ENCODE results near the gene BIVM.

BIVM gene

DNA sequence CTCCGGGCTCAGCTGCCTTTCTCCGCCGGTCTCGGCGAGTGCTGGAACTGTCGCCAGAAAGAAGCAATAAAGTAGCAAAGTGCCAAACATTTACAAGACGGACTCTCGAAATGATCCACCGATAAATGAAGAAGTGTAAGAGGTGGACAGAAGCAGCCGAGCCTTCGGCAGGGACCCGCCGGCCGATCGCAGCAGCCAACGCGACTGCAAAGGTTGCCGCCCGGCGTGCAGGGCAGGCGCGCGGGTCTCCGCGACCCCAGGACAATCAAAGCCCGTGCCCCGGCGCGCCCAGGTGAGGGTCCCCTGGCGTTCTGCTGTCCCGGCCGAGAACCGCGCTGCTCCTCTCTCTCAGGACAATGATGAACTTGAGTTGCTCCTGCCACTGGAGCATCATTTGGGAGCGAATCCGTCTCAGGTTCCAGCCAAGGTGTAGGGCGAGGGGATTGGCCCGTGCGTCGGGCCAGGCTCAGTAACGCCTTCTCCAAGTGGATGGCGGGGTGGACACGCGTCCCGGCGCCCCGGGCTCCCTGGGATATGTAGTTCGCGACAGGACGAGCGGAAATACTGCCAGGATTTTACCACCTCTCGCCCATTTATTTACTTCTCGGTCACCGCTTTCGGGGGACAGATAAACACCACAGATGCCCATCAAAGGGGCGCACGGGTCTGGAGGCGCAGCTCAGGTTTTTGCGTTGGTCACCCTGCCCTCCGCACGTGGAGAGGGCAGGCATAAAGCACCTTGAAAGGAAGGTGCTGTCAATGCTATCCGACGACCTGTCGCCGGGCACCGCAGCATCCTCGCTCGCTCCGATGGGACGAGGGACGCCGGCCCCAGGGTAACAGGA lies at the start of gene BIVM, which contains the start of gene POGLUT2:
BIVM (plus strand) TSS at position 539 of the 845 bp plus-strand sequence. CDS start 8,149 bp downstream, outside the sequence.
POGLUT2 (minus strand) TSS at position 396 of the 845 bp plus-strand sequence; CDS start at position 90, 306 bp downstream.
- peak within 1 kb of the TSS; percentile 85 for H3K4me3 ChIP-seq (ENCODE audit: low read depth, low read length)
- H3K9ac ChIP-seq (ENCODE audit: low read depth, low read length) = peak within 1 kb of the TSS; percentile 37

GRCh38 chr13:102751886-102752285 lies 47.0 kb upstream of the BIVM start:
- Histone ChIP-seq H3K9me3 (ENCODE audit: control insufficient read depth, insufficient read depth, low read length) (no peaks in the 10 kb centered on the region), H3K9ac (ENCODE audit: low read depth, low read length) (no peak overlapping the region), H3K36me3 (ENCODE audit: control insufficient read depth, insufficient read depth, low read length) (no peaks in the 10 kb centered on the region), H3K27me3 (ENCODE audit: control insufficient read depth, insufficient read depth, low read length) (no peaks in the 10 kb centered on the region), H3K4me1 (ENCODE audit: control insufficient read depth, insufficient read depth, low read length) (no peaks in the 10 kb centered on the region), H3K4me3 (ENCODE audit: low read depth, low read length) (no peak overlapping the region)

More for the DNA sequence above, at the start of gene BIVM, which contains the start of gene POGLUT2:
- H3K9me3 ChIP-seq (ENCODE audit: control insufficient read depth, insufficient read depth, low read length) = no peaks in the 10 kb centered on the region
- peaks cover 18% of the 10 kb centered on the region for H3K27me3 ChIP-seq (ENCODE audit: control insufficient read depth, insufficient read depth, low read length)
- peaks cover 3% of the 10 kb centered on the region for H3K4me1 ChIP-seq (ENCODE audit: control insufficient read depth, insufficient read depth, low read length)
- no peaks in the 10 kb centered on the region for H3K36me3 ChIP-seq (ENCODE audit: control insufficient read depth, insufficient read depth, low read length)

- Histone ChIP-seq H3K27me3 (ENCODE audit: control insufficient read depth, insufficient read depth, low read length) (no peaks in the 10 kb centered on the region), H3K4me3 (ENCODE audit: low read depth, low read length) (no peak overlapping the region), H3K9ac (ENCODE audit: low read depth, low read length) (no peak overlapping the region), H3K9me3 (ENCODE audit: control insufficient read depth, insufficient read depth, low read length) (no peaks in the 10 kb centered on the region), H3K4me1 (ENCODE audit: control insufficient read depth, insufficient read depth, low read length) (no peaks in the 10 kb centered on the region), H3K36me3 (ENCODE audit: control insufficient read depth, insufficient read depth, low read length) (no peaks in the 10 kb centered on the region)
Observed at GRCh38 chr13:102757006-102757405, 41.9 kb upstream of the BIVM start.

GRCh38 chr13:102758842-102759241 lies 40.1 kb upstream of the BIVM start:
- Histone ChIP-seq H3K4me1 (ENCODE audit: control insufficient read depth, insufficient read depth, low read length) (no peaks in the 10 kb centered on the region), H3K9me3 (ENCODE audit: control insufficient read depth, insufficient read depth, low read length) (no peaks in the 10 kb centered on the region), H3K4me3 (ENCODE audit: low read depth, low read length) (no peak overlapping the region), H3K27me3 (ENCODE audit: control insufficient read depth, insufficient read depth, low read length) (no peaks in the 10 kb centered on the region), H3K36me3 (ENCODE audit: control insufficient read depth, insufficient read depth, low read length) (no peaks in the 10 kb centered on the region), H3K9ac (ENCODE audit: low read depth, low read length) (no peak overlapping the region)

DNA sequence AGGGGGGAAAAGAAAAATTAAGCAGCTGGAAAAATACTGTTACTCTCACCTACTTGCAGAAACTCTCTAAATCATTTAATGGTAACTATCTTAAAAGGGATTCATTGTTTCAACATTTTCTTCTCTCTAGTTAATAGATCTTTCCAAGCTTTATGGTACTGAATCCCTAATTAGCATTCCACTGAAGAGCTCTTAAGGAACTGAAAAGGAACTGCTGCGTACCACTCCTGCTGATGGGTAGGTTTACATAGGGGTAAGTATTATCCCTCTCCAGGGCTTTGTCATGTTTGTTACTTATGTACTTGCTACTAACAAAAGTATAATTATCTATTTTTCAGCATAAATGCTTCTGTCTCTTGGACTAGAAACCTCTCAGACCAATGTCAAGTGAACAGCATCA lies 37.8 kb upstream of the BIVM start:
- Histone ChIP-seq H3K9me3 (ENCODE audit: control insufficient read depth, insufficient read depth, low read length) (no peaks in the 10 kb centered on the region), H3K27me3 (ENCODE audit: control insufficient read depth, insufficient read depth, low read length) (no peaks in the 10 kb centered on the region), H3K4me1 (ENCODE audit: control insufficient read depth, insufficient read depth, low read length) (no peaks in the 10 kb centered on the region), H3K4me3 (ENCODE audit: low read depth, low read length) (no peak overlapping the region), H3K36me3 (ENCODE audit: control insufficient read depth, insufficient read depth, low read length) (no peaks in the 10 kb centered on the region), H3K9ac (ENCODE audit: low read depth, low read length) (no peak overlapping the region)

DNA sequence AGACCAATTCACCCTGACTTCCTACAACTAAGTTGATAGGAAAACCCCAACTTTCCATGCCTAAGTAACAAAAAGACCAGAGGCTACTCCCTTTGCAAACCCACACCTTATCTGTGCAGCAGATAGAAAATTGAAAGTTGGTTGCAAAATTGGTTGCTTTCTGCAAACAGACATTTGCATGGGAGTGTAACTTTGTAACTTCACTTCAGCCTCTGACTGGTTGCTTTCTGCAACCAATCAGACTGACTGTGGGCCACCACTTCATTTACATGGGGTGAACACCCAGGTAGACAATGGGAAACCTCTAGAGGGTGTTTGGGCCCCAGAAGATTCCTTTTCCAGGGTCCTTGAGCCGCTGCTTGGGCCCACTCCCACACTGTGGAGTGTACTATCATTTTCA lies 35.2 kb upstream of the BIVM start:
- H3K4me3 ChIP-seq (ENCODE audit: low read depth, low read length) = no peak overlapping the region
- peaks cover 2% of the 10 kb centered on the region for H3K36me3 ChIP-seq (ENCODE audit: control insufficient read depth, insufficient read depth, low read length)
- H3K4me1 ChIP-seq (ENCODE audit: control insufficient read depth, insufficient read depth, low read length) = no peaks in the 10 kb centered on the region
- H3K27me3 ChIP-seq (ENCODE audit: control insufficient read depth, insufficient read depth, low read length) = no peaks in the 10 kb centered on the region
- H3K9ac ChIP-seq (ENCODE audit: low read depth, low read length) = no peak overlapping the region
- H3K9me3 ChIP-seq (ENCODE audit: control insufficient read depth, insufficient read depth, low read length) = no peaks in the 10 kb centered on the region

GRCh38 chr13:102768909-102769308 lies 30.0 kb upstream of the BIVM start:
- Histone ChIP-seq H3K4me1 (ENCODE audit: control insufficient read depth, insufficient read depth, low read length) (no peaks in the 10 kb centered on the region), H3K9ac (ENCODE audit: low read depth, low read length) (no peak overlapping the region)

DNA sequence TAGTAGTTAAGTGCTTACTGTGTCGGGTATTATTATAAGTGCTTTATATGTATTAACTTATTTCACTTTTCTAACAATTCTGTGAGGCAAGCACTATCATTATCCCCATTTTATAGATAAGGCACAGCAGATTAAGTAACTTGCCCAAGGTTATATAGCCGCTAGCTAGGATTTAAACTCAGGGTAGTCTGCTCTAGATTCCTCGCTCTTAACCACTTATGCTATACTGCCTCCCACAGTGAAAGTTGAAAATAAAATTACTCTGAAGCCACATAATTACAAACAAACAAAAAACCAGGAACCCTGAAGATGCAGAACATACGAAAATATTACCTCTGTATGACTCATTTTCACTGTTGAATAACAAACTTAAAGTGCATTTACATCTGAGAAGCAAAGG lies 29.2 kb upstream of the BIVM start:
- H3K4me1 ChIP-seq (ENCODE audit: control insufficient read depth, insufficient read depth, low read length) = no peaks in the 10 kb centered on the region
- no peak overlapping the region for H3K9ac ChIP-seq (ENCODE audit: low read depth, low read length)
- H3K27me3 ChIP-seq (ENCODE audit: control insufficient read depth, insufficient read depth, low read length) = peaks cover 6% of the 10 kb centered on the region
- H3K9me3 ChIP-seq (ENCODE audit: control insufficient read depth, insufficient read depth, low read length) = no peaks in the 10 kb centered on the region
- H3K4me3 ChIP-seq (ENCODE audit: low read depth, low read length) = no peak overlapping the region
- peaks cover 2% of the 10 kb centered on the region for H3K36me3 ChIP-seq (ENCODE audit: control insufficient read depth, insufficient read depth, low read length)

More at GRCh38 chr13:102768909-102769308, 30.0 kb upstream of the BIVM start:
- no peak overlapping the region for H3K4me3 ChIP-seq (ENCODE audit: low read depth, low read length)
- H3K36me3 ChIP-seq (ENCODE audit: control insufficient read depth, insufficient read depth, low read length) = peaks cover 2% of the 10 kb centered on the region
- H3K27me3 ChIP-seq (ENCODE audit: control insufficient read depth, insufficient read depth, low read length) = peaks cover 6% of the 10 kb centered on the region
- H3K9me3 ChIP-seq (ENCODE audit: control insufficient read depth, insufficient read depth, low read length) = no peaks in the 10 kb centered on the region

- Histone ChIP-seq H3K27me3 (ENCODE audit: control insufficient read depth, insufficient read depth, low read length) (peaks cover 6% of the 10 kb centered on the region), H3K36me3 (ENCODE audit: control insufficient read depth, insufficient read depth, low read length) (peaks cover 2% of the 10 kb centered on the region), H3K4me3 (ENCODE audit: low read depth, low read length) (no peak overlapping the region)
Observed at GRCh38 chr13:102770435-102770834, 28.5 kb upstream of the BIVM start.

GRCh38 chr13:102771298-102772041 lies 27.4 kb upstream of the BIVM start:
- Histone ChIP-seq H3K4me1 (ENCODE audit: control insufficient read depth, insufficient read depth, low read length) (no peaks in the 10 kb centered on the region), H3K9ac (ENCODE audit: low read depth, low read length) (no peak overlapping the region), H3K36me3 (ENCODE audit: control insufficient read depth, insufficient read depth, low read length) (peaks cover under 1% of the 10 kb centered on the region), H3K9me3 (ENCODE audit: control insufficient read depth, insufficient read depth, low read length) (no peaks in the 10 kb centered on the region), H3K27me3 (ENCODE audit: control insufficient read depth, insufficient read depth, low read length) (peaks cover 6% of the 10 kb centered on the region), H3K4me3 (ENCODE audit: low read depth, low read length) (no peak overlapping the region)

More at GRCh38 chr13:102770435-102770834, 28.5 kb upstream of the BIVM start:
- Histone ChIP-seq H3K9me3 (ENCODE audit: control insufficient read depth, insufficient read depth, low read length) (no peaks in the 10 kb centered on the region), H3K9ac (ENCODE audit: low read depth, low read length) (no peak overlapping the region), H3K4me1 (ENCODE audit: control insufficient read depth, insufficient read depth, low read length) (no peaks in the 10 kb centered on the region)

- Histone ChIP-seq H3K9me3 (ENCODE audit: control insufficient read depth, insufficient read depth, low read length) (no peaks in the 10 kb centered on the region), H3K4me3 (ENCODE audit: low read depth, low read length) (no peak overlapping the region)
Observed at GRCh38 chr13:102772042-102772425, 26.9 kb upstream of the BIVM start.

More at GRCh38 chr13:102772042-102772425, 26.9 kb upstream of the BIVM start:
- Histone ChIP-seq H3K4me1 (ENCODE audit: control insufficient read depth, insufficient read depth, low read length) (no peaks in the 10 kb centered on the region), H3K36me3 (ENCODE audit: control insufficient read depth, insufficient read depth, low read length) (no peaks in the 10 kb centered on the region), H3K27me3 (ENCODE audit: control insufficient read depth, insufficient read depth, low read length) (peaks cover 6% of the 10 kb centered on the region), H3K9ac (ENCODE audit: low read depth, low read length) (no peak overlapping the region)

Data from iPS-15b (cell line).